PC-3 (cell line): ENCODE data around the gene NDUFAF8. TPM values are rescaled to one million over a fixed set of nuclear protein-coding genes. Genes with fewer than 3 reads are reported as not detected.

Experiments
- ATAC-seq: fragments of 200-7000 bp; cut with Tn5 transposase; 2 replicates; pipeline ENCODE4 v1.9.1; 2020; ENCODE audit warnings: mild to moderate bottlenecking, moderate library complexity
- BruUV-seq: library from RNA; stranded (reverse); fragments of 400-500 nt; replicated peaks from 2 replicates; lab custom pipeline; 2021; lab: Mats Ljungman, UMichigan
- CTCF ChIA-PET: fragments of 300-600 bp; sonication (Branson Sonifier 250); formaldehyde crosslinking; loops from one replicate; lab custom pipeline; 2022; ENCODE audit warnings: antibody characterized with exemption; lab: Charles Lee
- POLR2A ChIA-PET: fragments of 300-600 bp; sonication (Branson Sonifier 250); formaldehyde crosslinking; loops from one replicate; lab custom pipeline; 2022; ENCODE audit warnings: antibody characterized with exemption; ENCODE audit not compliant: unreplicated experiment; lab: Charles Lee
- DNase-seq: peaks from one replicate; pipeline ENCODE4 v3.0.0-alpha.2; 2015
- H2AFZ ChIP-seq: fragments of 300-600 bp; sonication (generic); 2 replicates; pipeline ENCODE4 v1.6.0; 2016; ENCODE audit warnings: antibody characterized with exemption, low read length
- H3F3A ChIP-seq: fragments of 300-600 bp; sonication (generic); one replicate; pipeline ENCODE4 v1.6.0; 2017; ENCODE audit warnings: antibody characterized with exemption, low read length, control low read depth, mild to moderate bottlenecking; ENCODE audit not compliant: unreplicated experiment
- H3K27ac ChIP-seq: fragments of 300-600 bp; sonication (generic); 2 replicates; pipeline ENCODE4 v1.5.1; 2016; ENCODE audit warnings: mild to moderate bottlenecking, low read length
- H3K27me3 ChIP-seq: fragments of 300-600 bp; sonication (generic); 2 replicates; pipeline ENCODE4 v1.6.1; 2016; ENCODE audit warnings: low read length, mixed read lengths
- H3K36me3 ChIP-seq: fragments of 300-600 bp; sonication (generic); 2 replicates; pipeline ENCODE4 v1.6.1; 2016; ENCODE audit warnings: low read depth, mixed run types, low read length, mixed read lengths
- H3K4me1 ChIP-seq: fragments of 300-600 bp; sonication (generic); 2 replicates; pipeline ENCODE4 v1.5.1; 2016; ENCODE audit warnings: low read length; ENCODE audit not compliant: insufficient read depth
- H3K4me2 ChIP-seq: fragments of 300-600 bp; sonication (generic); 2 replicates; pipeline ENCODE4 v1.6.0; 2016; ENCODE audit warnings: low read length
- H3K4me3 ChIP-seq: fragments of 300-600 bp; sonication (generic); 2 replicates; pipeline ENCODE4 v1.5.1; 2016; ENCODE audit warnings: mild to moderate bottlenecking, low read length, mixed read lengths
- H3K79me2 ChIP-seq: fragments of 300-600 bp; sonication (generic); 2 replicates; pipeline ENCODE4 v1.6.1; 2017; ENCODE audit warnings: low read length, mixed read lengths
- H3K9ac ChIP-seq: fragments of 300-600 bp; sonication (generic); 2 replicates; pipeline ENCODE4 v1.6.0; 2016; ENCODE audit warnings: mild to moderate bottlenecking, low read length
- H3K9me2 ChIP-seq: fragments of 300-600 bp; sonication (generic); replicated peaks from 2 replicates; pipeline ENCODE4 v1.6.1; 2016; ENCODE audit warnings: mixed run types, low read length, mixed read lengths
- H3K9me3 ChIP-seq: fragments of 300-600 bp; sonication (generic); 2 replicates; pipeline ENCODE4 v1.6.1; 2016; ENCODE audit warnings: low read length, mixed read lengths
- H4K20me1 ChIP-seq: fragments of 300-600 bp; sonication (generic); 2 replicates; pipeline ENCODE4 v1.6.1; 2016; ENCODE audit warnings: low read length, mixed read lengths
- EZH2 ChIP-seq: fragments of 300-600 bp; sonication (generic); IDR thresholded peaks from one replicate; pipeline ENCODE4 v1.6.1; 2017; ENCODE audit warnings: antibody characterized with exemption, mild to moderate bottlenecking, low read length; ENCODE audit not compliant: unreplicated experiment
- EZH2phosphoT487 ChIP-seq: fragments of 300-600 bp; sonication (generic); IDR thresholded peaks from 2 replicates; pipeline ENCODE4 v1.6.1; 2018; ENCODE audit warnings: mild to moderate bottlenecking, antibody characterized with exemption, low read length, borderline replicate concordance
- intact Hi-C: fragments of 100-400 bp; cut with micrococcal nuclease; formaldehyde crosslinking; loops from 2 replicates; pipeline ENCODE4 v1.9.0; 2023
- total RNA-seq: library from RNA; depleted of rRNA; stranded (reverse); fragments of >200 nt; gene quantifications from 2 replicates; pipeline ENCODE4 v1.2.3, GENCODE V29; 2014
- TF ChIP-seq, protein P1 (sequence below): fragments of 300-600 bp; sonication (generic); conservative IDR thresholded peaks from 2 replicates; pipeline ENCODE4 v1.5.1; 2017; ENCODE audit warnings: antibody characterized with exemption, low read depth, mild to moderate bottlenecking, low read length

NDUFAF8 gene
- total RNA-seq, 1 experiment from 2014 or later = 125 TPM

DNA sequence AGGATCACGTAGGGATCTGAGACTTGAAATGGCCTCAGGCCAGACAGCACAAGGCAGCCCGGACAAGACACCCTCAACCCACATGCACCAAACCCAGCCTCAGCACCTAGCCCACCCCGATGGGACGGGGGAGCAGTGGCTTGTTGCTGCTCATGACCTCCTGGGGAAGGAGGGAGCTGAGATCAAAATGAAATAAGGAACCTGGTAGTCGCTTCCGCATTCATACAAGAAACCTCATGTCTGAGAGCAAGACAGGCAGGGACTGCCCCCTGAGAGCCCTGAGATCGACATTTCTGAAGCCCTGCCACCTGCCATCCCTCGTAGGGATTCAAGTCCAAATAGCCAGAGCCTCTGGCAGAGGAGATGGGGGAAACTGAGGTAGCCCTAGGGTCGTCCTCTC, 10.7 kb upstream of the NDUFAF8 start:
- Histone ChIP-seq H3K79me2 (no peaks in the 10 kb centered on the region), H4K20me1 (no peaks in the 10 kb centered on the region), H3K36me3 (no peaks in the 10 kb centered on the region; the same call in 1 of the 2 replicates), H3K27me3 (no peaks in the 10 kb centered on the region), H3K4me2 (no peak overlapping the region), H3K4me3 (no peak overlapping the region), H3K9ac (no peak overlapping the region), H2AFZ (no peak overlapping the region), H3K4me1 (peaks cover 7% of the 10 kb centered on the region), H3K9me2 (no peaks in the 10 kb centered on the region), H3K27ac (no peak overlapping the region), H3K9me3 (0 out of 2 replicates have a peak, but pooled peaks cover 3% of the 10 kb centered on the region), H3F3A (no peaks in the 10 kb centered on the region)
- intact Hi-C loops = no loop called here
- TF ChIP-seq, protein P1, sequence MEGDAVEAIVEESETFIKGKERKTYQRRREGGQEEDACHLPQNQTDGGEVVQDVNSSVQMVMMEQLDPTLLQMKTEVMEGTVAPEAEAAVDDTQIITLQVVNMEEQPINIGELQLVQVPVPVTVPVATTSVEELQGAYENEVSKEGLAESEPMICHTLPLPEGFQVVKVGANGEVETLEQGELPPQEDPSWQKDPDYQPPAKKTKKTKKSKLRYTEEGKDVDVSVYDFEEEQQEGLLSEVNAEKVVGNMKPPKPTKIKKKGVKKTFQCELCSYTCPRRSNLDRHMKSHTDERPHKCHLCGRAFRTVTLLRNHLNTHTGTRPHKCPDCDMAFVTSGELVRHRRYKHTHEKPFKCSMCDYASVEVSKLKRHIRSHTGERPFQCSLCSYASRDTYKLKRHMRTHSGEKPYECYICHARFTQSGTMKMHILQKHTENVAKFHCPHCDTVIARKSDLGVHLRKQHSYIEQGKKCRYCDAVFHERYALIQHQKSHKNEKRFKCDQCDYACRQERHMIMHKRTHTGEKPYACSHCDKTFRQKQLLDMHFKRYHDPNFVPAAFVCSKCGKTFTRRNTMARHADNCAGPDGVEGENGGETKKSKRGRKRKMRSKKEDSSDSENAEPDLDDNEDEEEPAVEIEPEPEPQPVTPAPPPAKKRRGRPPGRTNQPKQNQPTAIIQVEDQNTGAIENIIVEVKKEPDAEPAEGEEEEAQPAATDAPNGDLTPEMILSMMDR = no peak
- TF ChIP-seq EZH2phosphoT487 = no peak
- no peak for TF ChIP-seq EZH2
- ATAC-seq (no peak), DNase-seq (no peak)
- ChIA-PET CTCF (no interaction called here), POLR2A (no interaction called here)
- BruUV-seq = no TSS peak

DNA sequence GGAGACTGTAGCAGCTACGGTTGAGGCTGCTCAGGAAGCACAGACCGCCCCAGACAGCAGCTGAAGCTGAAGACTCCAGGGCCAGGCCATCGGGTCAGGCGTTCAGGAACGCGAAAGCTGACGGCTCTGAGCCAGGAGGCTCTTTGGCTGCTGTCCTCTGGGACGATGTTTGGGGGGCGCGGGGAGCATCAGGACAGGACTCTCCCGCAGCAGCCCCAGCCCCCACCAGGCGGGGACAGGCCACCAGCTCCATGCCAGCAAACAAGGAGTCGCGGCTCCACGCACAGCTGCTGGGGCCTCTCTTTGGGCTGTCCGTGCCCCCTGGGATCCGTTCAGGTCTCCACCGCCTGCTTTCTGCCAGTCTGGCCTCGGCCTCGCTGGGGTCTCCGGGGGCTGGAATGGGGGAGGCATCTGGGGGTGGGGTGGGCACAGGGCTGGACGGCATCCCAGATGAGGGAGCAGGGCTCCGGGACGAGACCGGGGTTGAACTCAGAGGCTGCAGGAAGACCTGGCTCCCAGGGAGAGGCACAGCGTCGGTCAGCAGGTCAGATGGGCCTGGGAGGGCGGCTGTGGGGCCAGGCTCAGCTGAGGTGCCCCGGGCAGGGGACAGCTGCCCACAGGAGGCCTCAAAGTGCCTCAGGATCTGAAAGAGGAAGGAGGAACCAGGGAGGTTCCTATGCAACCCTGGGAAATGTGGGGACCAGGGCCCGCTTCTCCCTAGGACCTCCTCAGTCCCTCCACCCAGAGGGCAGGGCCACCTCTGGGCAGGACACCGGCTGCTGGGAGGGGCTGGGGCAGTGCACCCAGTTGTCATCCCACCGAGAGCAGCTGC, 10.1 kb upstream of the NDUFAF8 start:
- H3K9ac ChIP-seq = no peak overlapping the region
- no peaks in the 10 kb centered on the region for H4K20me1 ChIP-seq
- no TSS peak for BruUV-seq
- H3K79me2 ChIP-seq = no peaks in the 10 kb centered on the region
- peaks cover under 1% of the 10 kb centered on the region; the same call in 1 of the 2 replicates for H3K4me1 ChIP-seq
- no peak overlapping the region for H3K4me2 ChIP-seq
- intact Hi-C loops = no loop called here
- CTCF ChIA-PET = no interaction called here
- H2AFZ ChIP-seq = no peak overlapping the region
- POLR2A ChIA-PET = no interaction called here
- H3F3A ChIP-seq = no peaks in the 10 kb centered on the region
- H3K4me3 ChIP-seq = no peak overlapping the region
- TF ChIP-seq EZH2 (no peak), EZH2phosphoT487 (no peak)
- TF ChIP-seq, protein P1 = no peak
- no peaks in the 10 kb centered on the region for H3K27me3 ChIP-seq
- 0 out of 2 replicates have a peak, but pooled peaks cover 3% of the 10 kb centered on the region for H3K9me3 ChIP-seq
- DNase-seq (no peak), ATAC-seq (no peak)
- no peak overlapping the region for H3K27ac ChIP-seq
- no peaks in the 10 kb centered on the region for H3K9me2 ChIP-seq
- H3K36me3 ChIP-seq = no peaks in the 10 kb centered on the region; the same call in 1 of the 2 replicates

DNA sequence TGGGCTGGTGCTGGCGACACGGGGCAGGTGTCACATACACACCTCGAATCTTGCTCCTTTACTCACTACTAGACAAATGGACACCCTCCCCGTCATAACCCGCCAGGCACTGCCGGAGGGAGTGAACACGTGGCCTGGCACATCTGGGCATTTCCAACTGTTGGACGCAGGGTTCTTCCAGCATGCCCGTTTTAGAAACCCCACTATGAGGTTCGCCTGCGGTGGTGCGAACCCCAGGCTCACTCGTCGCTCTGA, 9.5 kb upstream of the NDUFAF8 start:
- H3F3A ChIP-seq = no peaks in the 10 kb centered on the region
- intact Hi-C loops = no loop called here
- no peak overlapping the region for H3K4me2 ChIP-seq
- no peak overlapping the region for H3K4me3 ChIP-seq
- TF ChIP-seq, protein P1 = no peak
- no peak for TF ChIP-seq EZH2phosphoT487
- no peak for TF ChIP-seq EZH2
- H3K79me2 ChIP-seq = no peaks in the 10 kb centered on the region
- ATAC-seq (no peak), DNase-seq (no peak)
- BruUV-seq = no TSS peak
- H3K9me2 ChIP-seq = no peaks in the 10 kb centered on the region
- no peaks in the 10 kb centered on the region for H3K27me3 ChIP-seq
- no peak overlapping the region for H3K27ac ChIP-seq
- H3K9me3 ChIP-seq = 0 out of 2 replicates have a peak, but pooled peaks cover 3% of the 10 kb centered on the region
- CTCF ChIA-PET = no interaction called here
- no peak overlapping the region for H2AFZ ChIP-seq
- no peaks in the 10 kb centered on the region; the same call in 1 of the 2 replicates for H3K36me3 ChIP-seq
- H3K9ac ChIP-seq = no peak overlapping the region
- H3K4me1 ChIP-seq = no peaks in the 10 kb centered on the region
- H4K20me1 ChIP-seq = no peaks in the 10 kb centered on the region
- POLR2A ChIA-PET = no interaction called here
